Measurements from ENCODE around the gene TRAF2. TPM values are rescaled to one million over a fixed set of nuclear protein-coding genes. Genes with fewer than 3 reads are reported as not detected.

The TRAF2 gene
- total RNA-seq, 1 donor from 2014 or later, result 5.3 TPM

- no peaks in the 10 kb centered on the region for H3K27me3 ChIP-seq (ENCODE audit: control insufficient read depth, insufficient read depth, low read length)
- DNase-seq (ENCODE audit: low read depth) (no peak), FAIRE-seq (no peak)
- no peak for TF ChIP-seq CTCF (IDR thresholded peaks at IDR 0.05; ENCODE audit: insufficient read depth, low read length, severe bottlenecking)
- no peak overlapping the region for H3K4me3 ChIP-seq (ENCODE audit: low read depth, low read length)
- H3K36me3 ChIP-seq (ENCODE audit: control insufficient read depth, insufficient read depth, low read length), result peaks cover 7% of the 10 kb centered on the region
Observed at GRCh38 chr9:136888454-136888853, 2.1 kb downstream of the TRAF2 start.

DNA sequence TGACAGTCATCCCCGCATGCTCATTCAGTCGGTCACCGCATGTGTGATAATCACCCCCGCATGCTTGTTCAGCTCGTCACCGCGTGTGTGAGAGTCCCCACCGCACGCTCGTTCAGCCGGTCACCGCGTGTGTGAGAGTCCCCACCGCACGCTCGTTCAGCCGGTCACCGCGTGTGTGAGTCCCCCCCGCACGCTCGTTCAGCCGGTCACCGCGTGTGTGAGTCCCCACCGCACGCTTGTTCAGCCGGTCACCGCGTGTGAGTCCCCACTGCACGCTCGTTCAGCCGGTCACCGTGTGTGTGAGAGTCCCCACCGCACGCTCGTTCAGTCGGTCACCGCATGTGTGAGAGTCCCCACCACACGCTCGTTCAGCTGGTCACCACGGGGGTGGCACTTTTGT, 3.5 kb downstream of the TRAF2 start:
- FAIRE-seq (no peak), DNase-seq (ENCODE audit: low read depth) (no peak)
- no peak overlapping the region for H3K4me3 ChIP-seq (ENCODE audit: low read depth, low read length)
- TF ChIP-seq CTCF (IDR thresholded peaks at IDR 0.05; ENCODE audit: insufficient read depth, low read length, severe bottlenecking), result no peak
- H3K36me3 ChIP-seq (ENCODE audit: control insufficient read depth, insufficient read depth, low read length), result peaks cover 7% of the 10 kb centered on the region
- no peaks in the 10 kb centered on the region for H3K27me3 ChIP-seq (ENCODE audit: control insufficient read depth, insufficient read depth, low read length)

DNA sequence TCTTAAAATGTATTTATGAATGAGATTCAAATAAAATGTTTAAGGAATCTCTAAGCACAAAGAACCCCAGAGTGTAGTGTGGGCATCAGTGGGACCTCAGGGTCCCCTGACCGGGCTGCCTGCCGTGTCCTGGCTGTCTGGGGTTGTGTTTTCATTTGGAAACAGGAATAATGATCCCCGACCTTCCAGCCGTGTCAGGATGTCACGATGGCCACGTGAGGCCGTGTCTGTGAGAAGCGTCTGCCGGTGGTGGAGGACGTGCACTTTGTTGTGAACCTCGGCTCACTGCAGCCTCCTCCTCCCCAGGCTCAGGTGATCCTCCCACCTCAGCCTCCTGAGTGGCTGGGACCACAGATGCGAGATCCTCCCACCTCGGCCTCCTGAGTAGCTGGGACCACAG, 4.3 kb downstream of the TRAF2 start:
- no peak for TF ChIP-seq CTCF (IDR thresholded peaks at IDR 0.05; ENCODE audit: insufficient read depth, low read length, severe bottlenecking)
- Histone ChIP-seq H3K4me3 (ENCODE audit: low read depth, low read length) (no peak overlapping the region), H3K36me3 (ENCODE audit: control insufficient read depth, insufficient read depth, low read length) (peaks cover 7% of the 10 kb centered on the region), H3K27me3 (ENCODE audit: control insufficient read depth, insufficient read depth, low read length) (no peaks in the 10 kb centered on the region)
- DNase-seq (ENCODE audit: low read depth) (no peak), FAIRE-seq (no peak)

DNA sequence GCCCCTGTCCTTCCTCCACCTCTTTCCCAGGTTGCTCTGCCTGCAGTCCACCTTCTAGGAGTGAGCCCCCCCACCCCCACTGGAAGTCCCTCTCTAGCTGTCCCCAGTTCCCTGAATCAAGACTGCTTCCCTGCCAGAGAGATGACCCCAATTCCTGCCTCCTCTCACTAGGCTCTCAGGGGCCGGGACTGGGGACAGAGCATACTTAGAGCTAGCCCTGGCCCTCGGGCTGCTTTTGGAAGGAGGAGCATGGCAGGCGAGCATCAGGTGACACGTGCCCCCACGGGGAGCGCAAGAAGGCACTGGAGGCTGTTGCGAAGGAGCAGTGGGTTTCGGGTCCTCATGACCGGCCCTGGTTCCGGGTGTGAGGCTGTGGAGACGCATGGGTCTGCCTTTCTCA, 9.7 kb downstream of the TRAF2 start:
- TF ChIP-seq CTCF (IDR thresholded peaks at IDR 0.05; ENCODE audit: insufficient read depth, low read length, severe bottlenecking), result no peak
- DNase-seq (ENCODE audit: low read depth), result no peak
- H3K36me3 ChIP-seq (ENCODE audit: control insufficient read depth, insufficient read depth, low read length), result peaks cover 11% of the 10 kb centered on the region
- H3K27me3 ChIP-seq (ENCODE audit: control insufficient read depth, insufficient read depth, low read length), result no peaks in the 10 kb centered on the region
- FAIRE-seq, result no peak
- no peak overlapping the region for H3K4me3 ChIP-seq (ENCODE audit: low read depth, low read length)

DNA sequence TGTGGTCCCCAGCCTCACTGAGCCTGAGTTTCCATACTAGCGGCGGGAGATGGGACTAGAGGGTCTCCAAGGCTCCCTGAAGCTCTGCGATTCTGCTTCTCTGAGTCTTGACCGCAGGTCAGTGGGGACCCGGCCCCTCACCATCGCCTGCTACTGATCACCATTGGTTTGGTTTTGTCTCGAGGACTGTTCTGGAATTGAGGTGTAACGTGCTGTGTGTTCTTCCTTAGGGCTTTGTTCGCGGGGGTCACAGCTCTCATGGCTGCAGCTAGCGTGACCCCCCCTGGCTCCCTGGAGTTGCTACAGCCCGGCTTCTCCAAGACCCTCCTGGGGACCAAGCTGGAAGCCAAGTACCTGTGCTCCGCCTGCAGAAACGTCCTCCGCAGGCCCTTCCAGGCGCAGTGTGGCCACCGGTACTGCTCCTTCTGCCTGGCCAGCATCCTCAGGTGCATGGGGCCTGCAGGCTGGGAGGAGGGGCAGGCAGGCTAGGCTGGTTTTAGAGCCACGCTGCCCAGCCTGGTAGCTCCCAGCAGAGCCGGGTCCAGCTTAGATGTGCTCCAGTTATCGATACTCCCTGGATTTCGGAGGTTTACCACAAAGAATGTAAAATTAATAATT, 12.3 kb downstream of the TRAF2 start:
- H3K36me3 ChIP-seq (ENCODE audit: control insufficient read depth, insufficient read depth, low read length), result peaks cover 8% of the 10 kb centered on the region
- no peaks in the 10 kb centered on the region for H3K27me3 ChIP-seq (ENCODE audit: control insufficient read depth, insufficient read depth, low read length)
- DNase-seq (ENCODE audit: low read depth), result no peak
- TF ChIP-seq CTCF (IDR thresholded peaks at IDR 0.05; ENCODE audit: insufficient read depth, low read length, severe bottlenecking), result no peak
- FAIRE-seq, result no peak
- H3K4me3 ChIP-seq (ENCODE audit: low read depth, low read length), result no peak overlapping the region

- no peak for TF ChIP-seq CTCF (IDR thresholded peaks at IDR 0.05; ENCODE audit: insufficient read depth, low read length, severe bottlenecking)
- peaks cover 8% of the 10 kb centered on the region for H3K36me3 ChIP-seq (ENCODE audit: control insufficient read depth, insufficient read depth, low read length)
- H3K4me3 ChIP-seq (ENCODE audit: low read depth, low read length), result no peak overlapping the region
- DNase-seq (ENCODE audit: low read depth), result no peak
- H3K27me3 ChIP-seq (ENCODE audit: control insufficient read depth, insufficient read depth, low read length), result no peaks in the 10 kb centered on the region
- FAIRE-seq, result no peak
Observed at GRCh38 chr9:136899196-136899595, 12.9 kb downstream of the TRAF2 start.
